T-cell (primary cell): ENCODE measurements around the gene RBM20. TPM values are rescaled to one million over a fixed set of nuclear protein-coding genes. Genes with fewer than 3 reads are reported as not detected.

Experiments
- ATAC-seq, 4 experiments: fragments of 200-7000 bp in 3 of 4; fragments of 150-1000 bp in 1 of 4; cut with Tn5 transposase; replicated peaks in 1 of 4; 1 replicate in 3 of 4; 2 replicates in 1 of 4; pipeline ENCODE4 v1.10.0; 2021; ENCODE audit warnings: moderate library complexity in 3 of 4, mild to moderate bottlenecking in 2 of 4, moderate number of reproducible peaks in 1 of 4
- CTCF ChIA-PET, 2 donors: fragments of 300-600 bp; sonication (Branson Sonifier 250); formaldehyde crosslinking; loops; one replicate each; lab custom pipeline; 2022; ENCODE audit warnings: antibody characterized with exemption in 2 of 2; lab: Charles Lee
- POLR2A ChIA-PET, 2 donors: fragments of 300-600 bp; sonication (Branson Sonifier 250); formaldehyde crosslinking; loops; one replicate each; lab custom pipeline; 2022; ENCODE audit warnings: antibody characterized with exemption in 2 of 2; lab: Charles Lee
- DNase-seq, 35 experiments: peaks; one replicate each; pipeline versions ENCODE4 v3.0.0 to v3.0.0-alpha.2; 2013 to 2023
- H3K27ac ChIP-seq: one replicate; pipeline ENCODE4 v1.5.1; 2013; ENCODE audit warnings: low read length
- H3K27me3 ChIP-seq, 2 experiments: replicated peaks in 1 of 2; 1 replicate in 1 of 2; 2 replicates in 1 of 2; pipeline versions ENCODE4 v1.6.1 to v1.7.0; 2013; ENCODE audit warnings: low read length in 1 of 2, mixed read lengths in 1 of 2; ENCODE audit not compliant: control insufficient read depth in 2 of 2, insufficient read depth in 2 of 2; ENCODE audit errors: extremely low read depth in 1 of 2
- H3K36me3 ChIP-seq, 2 donors: 1 replicate in 1 of 2; 2 replicates in 1 of 2; pipeline versions ENCODE4 v1.6.1 to v1.7.0; 2013; ENCODE audit warnings: low read length in 1 of 2; ENCODE audit not compliant: control insufficient read depth in 2 of 2, insufficient read depth in 1 of 2; ENCODE audit errors: extremely low read depth in 1 of 2
- H3K4me1 ChIP-seq, 2 experiments: 1 replicate in 1 of 2; 2 replicates in 1 of 2; pipeline versions ENCODE4 v1.6.1 to v1.7.0; 2013; ENCODE audit warnings: low read length in 2 of 2, mixed read lengths in 1 of 2; ENCODE audit not compliant: insufficient read depth in 2 of 2, control insufficient read depth in 1 of 2; ENCODE audit errors: extremely low read depth in 1 of 2
- H3K4me3 ChIP-seq, 2 donors: 1 replicate in 1 of 2; 2 replicates in 1 of 2; pipeline versions ENCODE4 v1.5.1 to v1.7.0; 2013; ENCODE audit warnings: mild to moderate bottlenecking in 2 of 2, low read length in 1 of 2, moderate library complexity in 1 of 2; ENCODE audit not compliant: control insufficient read depth in 1 of 2; ENCODE audit errors: extremely low read depth in 1 of 2
- H3K9me3 ChIP-seq: 2 replicates; pipeline ENCODE4 v1.7.0; 2013
- H3K27ac Mint-ChIP-seq, 2 donors: one replicate each; pipeline ENCODE4 v1.8.0; 2020 to 2021; ENCODE audit warnings: mild to moderate bottlenecking in 2 of 2, mixed read lengths in 2 of 2
- H3K27me3 Mint-ChIP-seq, 2 donors: one replicate each; pipeline ENCODE4 v1.8.0; 2021 to 2022; ENCODE audit warnings: mixed read lengths in 2 of 2
- H3K36me3 Mint-ChIP-seq: one replicate; pipeline ENCODE4 v1.8.0; 2021; ENCODE audit warnings: mixed read lengths
- H3K4me1 Mint-ChIP-seq, 3 donors: one replicate each; pipeline ENCODE4 v1.8.0; 2020 to 2022; ENCODE audit warnings: mixed read lengths in 3 of 3, mild to moderate bottlenecking in 1 of 3
- H3K4me3 Mint-ChIP-seq, 3 donors: one replicate each; pipeline ENCODE4 v1.8.0; 2020 to 2022; ENCODE audit warnings: mild to moderate bottlenecking in 3 of 3, mixed read lengths in 3 of 3, moderate library complexity in 3 of 3
- H3K9me3 Mint-ChIP-seq, 3 donors: one replicate each; pipeline ENCODE4 v1.8.0; 2020 to 2022; ENCODE audit warnings: mixed read lengths in 3 of 3
- WGBS: methylation state at CpG from one replicate; pipeline ENCODE4 v1.1.5; 2013; ENCODE audit warnings: missing lambda C conversion rate; ENCODE audit not compliant: insufficient coverage; 5-methylcytosine and 5-hydroxymethylcytosine counted together
- total RNA-seq, 35 experiments: library from RNA in 6 of 35; stranded (reverse) in 6 of 35; fragments of 120-200 nt in 1 of 35; gene quantifications; one replicate each; pipeline versions ENCODE4 v1.2.1 to v1.2.4 and lab custom pipeline; 2013 to 2026

The RBM20 gene
- total RNA-seq, 5 donors from 2014 or later (not counting 1 experiment from before 2014, with no cell fraction given), result 0.09 to 3.0 (median 0.33) TPM

GRCh38 chr10:110871298-110872084 is 227.4 kb downstream of the RBM20 start, which contains the start of gene PDCD4:
Gene PDCD4, plus strand, starts transcription at chr10:110871928. Its CDS starts 4,100 bp downstream, at chr10:110876028.
- peaks cover 67 to 76% (median 68%) of the 10 kb centered on the region in 3 donors for H3K4me1 Mint-ChIP-seq
- peak; percentile 75 to 96 (median 90) for DNase-seq
- H3K27me3 Mint-ChIP-seq, result no peaks in the 10 kb centered on the region
- peak within 1 kb of the TSS; percentile 73 to 94 for H3K4me3 ChIP-seq
- WGBS, result under 1% methylated on average over 34 of the region's 47 CpGs
- ChIA-PET POLR2A (interaction anchor here (0.5 to 2.6 kb wide), 22 partner anchors 8 to 1315 kb away, joined by 3 to 20 read pairs (median 4); partner anchors contain the start of gene BBIP1 (in 1 of the 2)), CTCF (interaction anchor here (0.6 to 1.3 kb wide), 9 partner anchors 9 to 128 kb away, joined by 3 to 13 read pairs (median 3); no protein-coding TSS in a partner anchor)
- H3K9me3 ChIP-seq, result no peaks in the 10 kb centered on the region
- H3K36me3 Mint-ChIP-seq, result peaks cover 14% of the 10 kb centered on the region
- peaks cover 53 to 65% of the 10 kb centered on the region in 2 experiments for H3K4me1 ChIP-seq
- peak within 1 kb of the TSS; percentile 96 for H3K27ac ChIP-seq
- H3K4me3 Mint-ChIP-seq, result peak within 1 kb of the TSS; percentile 84 to 99 (median 97)
- H3K36me3 ChIP-seq, result peaks cover 0 to 7% of the 10 kb centered on the region in 2 donors
- ATAC-seq, result peak; percentile 69 to 75 (median 72)
- peak within 1 kb of the TSS; percentile 99 for H3K27ac Mint-ChIP-seq
- H3K9me3 Mint-ChIP-seq, result peaks cover 0 to 4% (median 0%) of the 10 kb centered on the region in 3 donors
- H3K27me3 ChIP-seq, result no peaks in the 10 kb centered on the region

DNA sequence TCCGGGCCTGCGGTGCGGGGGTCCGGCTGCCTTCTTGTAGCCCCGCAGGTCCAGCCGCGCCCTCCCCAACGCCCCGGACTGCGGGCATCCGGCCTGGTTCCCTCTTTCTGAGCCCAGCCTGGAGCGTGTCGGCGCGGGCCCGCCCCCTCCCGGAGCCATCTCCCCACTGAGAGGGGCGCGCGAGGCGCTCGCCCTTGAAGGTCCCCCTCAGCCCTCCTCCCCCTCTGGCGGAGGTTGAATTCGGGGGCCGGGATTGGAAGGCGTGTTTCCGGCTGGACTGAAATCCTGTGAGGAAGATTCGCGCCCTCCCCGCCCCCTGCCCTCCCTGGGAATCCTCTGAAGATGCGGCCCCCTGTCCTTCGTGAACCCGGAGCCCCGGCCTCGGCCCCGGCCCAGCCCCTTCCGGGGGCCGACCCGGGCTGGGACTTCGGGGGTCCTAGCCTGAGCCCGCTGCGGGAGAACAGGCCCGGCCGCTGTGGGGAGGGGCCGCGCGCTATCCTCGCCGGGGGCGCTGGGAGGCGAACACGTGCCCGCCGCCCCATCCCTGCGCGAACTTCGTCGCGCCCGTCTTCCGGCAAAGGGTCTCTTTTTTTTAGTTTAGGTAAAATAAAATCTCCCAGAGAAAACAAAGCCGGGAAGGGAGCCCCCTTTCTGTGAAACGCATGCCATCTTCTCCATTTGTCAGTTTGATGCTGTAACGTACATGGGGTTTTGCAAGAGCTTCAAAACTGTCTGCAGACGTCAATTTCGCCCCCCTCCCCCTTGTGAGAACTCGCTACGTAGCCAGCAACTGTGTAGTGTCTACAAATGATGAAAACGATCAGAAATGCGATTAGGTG is 228.2 kb downstream of the RBM20 start:
- ChIA-PET POLR2A (interaction anchor here (0.5 to 2.6 kb wide), 19 partner anchors 7 to 662 kb away, joined by 3 to 16 read pairs (median 5); partner anchors contain the start of genes BBIP1 (in 1 of the 2) and SHOC2 (in 1 of the 2)), CTCF (interaction anchor here (0.6 to 1.4 kb wide), 16 partner anchors 7 to 567 kb away, joined by 3 to 13 read pairs (median 4); partner anchors contain the start of genes BBIP1 (in 1 of the 2), SHOC2 (in 1 of the 2) and SMNDC1 (in 1 of the 2))
- H3K9me3 Mint-ChIP-seq, result peaks cover 0 to 4% (median 0%) of the 10 kb centered on the region in 3 donors
- peaks cover 0 to 11% of the 10 kb centered on the region in 2 donors for H3K36me3 ChIP-seq
- peak overlapping the region; percentile 96 for H3K27ac ChIP-seq
- H3K4me1 Mint-ChIP-seq, result peaks cover 63 to 71% (median 64%) of the 10 kb centered on the region in 3 donors
- peak overlapping the region; percentile 73 to 94 for H3K4me3 ChIP-seq
- ATAC-seq, result peak; percentile 73 to 77 (median 75)
- no peaks in the 10 kb centered on the region for H3K27me3 ChIP-seq
- no peaks in the 10 kb centered on the region for H3K9me3 ChIP-seq
- H3K4me1 ChIP-seq, result peaks cover 48 to 64% of the 10 kb centered on the region in 2 experiments
- WGBS, result under 1% methylated on average over 37 of the region's 70 CpGs
- peaks cover 18% of the 10 kb centered on the region for H3K36me3 Mint-ChIP-seq
- peak; percentile 41 to 96 (median 92) for DNase-seq
- H3K27ac Mint-ChIP-seq, result peak overlapping the region; percentile 91 to 97
- peak overlapping the region; percentile 84 to 97 (median 86) for H3K4me3 Mint-ChIP-seq
- H3K27me3 Mint-ChIP-seq, result no peaks in the 10 kb centered on the region

- H3K36me3 ChIP-seq, result peaks cover 0 to 16% of the 10 kb centered on the region in 2 donors
- Mint-ChIP-seq H3K27ac (peak overlapping the region; percentile 91 to 97), H3K4me1 (peaks cover 63 to 71% (median 64%) of the 10 kb centered on the region in 3 donors), H3K36me3 (peaks cover 26% of the 10 kb centered on the region), H3K4me3 (peak overlapping the region; percentile 84 to 97 (median 86)), H3K27me3 (no peaks in the 10 kb centered on the region), H3K9me3 (peaks cover 0 to 4% (median 0%) of the 10 kb centered on the region in 3 donors)
- ChIA-PET POLR2A (interaction anchor here (0.6 to 2.6 kb wide), 19 partner anchors 8 to 663 kb away, joined by 3 to 16 read pairs (median 5); partner anchors contain the start of genes BBIP1 (in 1 of the 2) and SHOC2 (in 1 of the 2)), CTCF (interaction anchor here (0.6 to 1.4 kb wide), 11 partner anchors 8 to 568 kb away, joined by 3 to 5 read pairs (median 3); partner anchors contain the start of genes BBIP1 (in 1 of the 2), SHOC2 (in 1 of the 2) and SMNDC1 (in 1 of the 2))
- no peak for DNase-seq
- no peak for ATAC-seq
- 0% methylated on average over 1 of the region's 16 CpGs for WGBS
- H3K27me3 ChIP-seq, result no peaks in the 10 kb centered on the region
- H3K9me3 ChIP-seq, result no peaks in the 10 kb centered on the region
- peak overlapping the region; percentile 96 for H3K27ac ChIP-seq
- peaks cover 39 to 62% of the 10 kb centered on the region in 2 experiments for H3K4me1 ChIP-seq
- peak overlapping the region; percentile 73 to 94 for H3K4me3 ChIP-seq
Measured at GRCh38 chr10:110872984-110873923, 229.1 kb downstream of the RBM20 start.

DNA sequence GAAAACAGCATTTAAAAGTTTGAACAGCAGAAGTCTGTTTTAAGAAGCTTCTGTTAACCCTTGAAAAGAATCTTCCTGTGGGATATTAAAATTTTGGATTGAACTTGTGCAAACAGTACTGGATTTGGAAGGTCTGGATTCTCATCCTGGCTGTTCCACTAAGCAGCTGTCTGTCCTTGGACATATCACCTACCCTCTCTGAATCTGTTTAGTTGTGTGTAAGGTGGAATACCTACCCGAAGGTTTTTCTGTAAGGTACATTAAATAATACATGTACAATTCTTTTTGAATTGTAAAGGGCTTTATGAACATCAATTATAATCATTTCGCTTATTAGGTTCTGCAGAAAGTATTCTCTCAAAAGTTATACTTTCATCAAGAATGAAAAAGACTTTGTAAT is 229.8 kb downstream of the RBM20 start:
- Histone ChIP-seq H3K4me3 (peak overlapping the region; percentile 73 to 94), H3K4me1 (peaks cover 32 to 65% of the 10 kb centered on the region in 2 experiments), H3K27me3 (no peaks in the 10 kb centered on the region), H3K36me3 (peaks cover 0 to 23% of the 10 kb centered on the region in 2 donors), H3K9me3 (no peaks in the 10 kb centered on the region), H3K27ac (peak overlapping the region; percentile 96)
- no CpG with 5 or more reads among the region's 2 CpGs for WGBS
- ATAC-seq (no peak), DNase-seq (no peak)
- H3K4me1 Mint-ChIP-seq, result peaks cover 63 to 71% (median 64%) of the 10 kb centered on the region in 3 donors
- no peaks in the 10 kb centered on the region for H3K27me3 Mint-ChIP-seq
- peaks cover 0 to 4% (median 0%) of the 10 kb centered on the region in 3 donors for H3K9me3 Mint-ChIP-seq
- ChIA-PET CTCF (interaction anchor here in 1 of 2 donors (0.9 to 1.2 kb wide), 2 partner anchors 18 to 36 kb away, joined by 3 read pairs; no protein-coding TSS in a partner anchor), POLR2A (interaction anchor here (0.7 to 2.1 kb wide), 4 partner anchors 9 to 45 kb away, joined by 3 to 16 read pairs (median 7); partner anchors contain the start of genes BBIP1 (in 1 of the 2) and SHOC2 (in 1 of the 2))
- peaks cover 31% of the 10 kb centered on the region for H3K36me3 Mint-ChIP-seq
- peak overlapping the region; percentile 83 to 86 (median 84) for H3K4me3 Mint-ChIP-seq
- H3K27ac Mint-ChIP-seq, result peak overlapping the region; percentile 64 to 80

- Mint-ChIP-seq H3K27me3 (no peaks in the 10 kb centered on the region), H3K36me3 (peaks cover 36% of the 10 kb centered on the region), H3K9me3 (no peaks in the 10 kb centered on the region), H3K4me3 (peak overlapping the region; percentile 34 to 60 (median 52)), H3K4me1 (peaks cover 63 to 71% (median 63%) of the 10 kb centered on the region in 3 donors), H3K27ac (peak overlapping the region; percentile 44 to 63)
- no peaks in the 10 kb centered on the region for H3K27me3 ChIP-seq
- H3K4me3 ChIP-seq, result no peak overlapping the region
- peak overlapping the region; percentile 34 for H3K27ac ChIP-seq
- no CpG with 5 or more reads among the region's 2 CpGs for WGBS
- DNase-seq (no peak), ATAC-seq (no peak)
- CTCF ChIA-PET, result interaction anchor here (0.6 to 2.0 kb wide), 4 partner anchors 11 to 32 kb away, joined by 3 to 12 read pairs (median 4); no protein-coding TSS in a partner anchor
- peaks cover 0 to 28% of the 10 kb centered on the region in 2 donors for H3K36me3 ChIP-seq
- H3K4me1 ChIP-seq, result peaks cover 18 to 56% of the 10 kb centered on the region in 2 experiments
- POLR2A ChIA-PET, result interaction anchor here (0.6 to 4.4 kb wide), 12 partner anchors 11 to 131 kb away, joined by 3 to 36 read pairs (median 4); partner anchors contain the start of gene BBIP1 (in 1 of the 2)
- H3K9me3 ChIP-seq, result no peaks in the 10 kb centered on the region
Measured at GRCh38 chr10:110876000-110876399, 231.9 kb downstream of the RBM20 start.
